Testis (tissue), 3 donors: ENCODE measurements around the gene DPP6. TPM values are rescaled to one million over a fixed set of nuclear protein-coding genes. Genes with fewer than 3 reads are reported as not detected.

Experiments used
- DNase-seq: peaks from one replicate; pipeline ENCODE4 v3.0.0-alpha.2; 2019
- H3K27ac ChIP-seq, 2 donors: fragments of 200-600 bp; sonication (generic); one replicate each; pipeline ENCODE4 v1.5.1; 2019
- H3K27me3 ChIP-seq: fragments of 200-600 bp; sonication (generic); one replicate; pipeline ENCODE4 v1.5.1; 2019
- H3K36me3 ChIP-seq: fragments of 200-600 bp; sonication (generic); one replicate; pipeline ENCODE4 v1.5.1; 2017; ENCODE audit warnings: low read depth; ENCODE audit errors: missing control alignments
- H3K4me1 ChIP-seq: fragments of 200-600 bp; sonication (generic); one replicate; pipeline ENCODE4 v1.5.1; 2019
- H3K4me3 ChIP-seq, 2 donors: fragments of 200-600 bp; sonication (generic); one replicate each; pipeline ENCODE4 v1.5.1; 2017 to 2019
- H3K9me3 ChIP-seq: fragments of 200-600 bp; sonication (generic); one replicate; pipeline ENCODE4 v1.5.1; 2017
- CTCF ChIP-seq, 3 experiments: fragments of 450-650 bp in 2 of 3; fragments of 200-600 bp in 1 of 3; sonication (generic) in 1 of 3; IDR thresholded peaks; one replicate each; pipeline ENCODE4 v1.5.1; 2016 to 2019; ENCODE audit warnings: antibody characterized with exemption in 3 of 3, mild to moderate bottlenecking in 2 of 3, moderate library complexity in 1 of 3
- POLR2A ChIP-seq: fragments of 450-650 bp; IDR thresholded peaks from one replicate; pipeline ENCODE4 v1.6.1; 2017; ENCODE audit warnings: antibody characterized with exemption, mild to moderate bottlenecking, moderate library complexity
- WGBS, 2 donors: methylation state at CpG; one replicate each; pipeline ENCODE4 v1.1.5; 2018; 5-methylcytosine and 5-hydroxymethylcytosine counted together
- intact Hi-C: fragments of 100-400 bp; cut with DNase I; formaldehyde crosslinking; loops from one replicate; pipeline ENCODE4 v1.15.1; 2023; ENCODE audit warnings: low total_unique reads
- polyA plus RNA-seq: library from polyadenylated mRNA; stranded (reverse); fragments of 350-450 nt; fragmentation: Illumina TruSeq; extraction: RNeasy Lipid Tissue Mini Kit (QIAGEN cat#74804); gene quantifications from one replicate; pipeline ENCODE4 v1.2.3, GENCODE V29; 2014; ENCODE audit warnings: low read depth, low replicate concordance; ENCODE audit not compliant: insufficient read depth
- total RNA-seq, 2 donors: library from RNA; depleted of rRNA; stranded (reverse); fragments of >200 nt; gene quantifications; one replicate each; pipeline ENCODE4 v1.2.3, GENCODE V29; 2016

The DPP6 gene
- total and polyA plus RNA-seq, 3 donors from 2014 or later: 26.0 to 78.3 (median 52.8) TPM

- Histone ChIP-seq H3K4me1 (no peaks in the 10 kb centered on the region), H3K27ac (no peak overlapping the region), H3K9me3 (no peaks in the 10 kb centered on the region), H3K4me3 (no peak overlapping the region), H3K27me3 (no peaks in the 10 kb centered on the region), H3K36me3 (no peaks in the 10 kb centered on the region)
- DNase-seq: no peak
- WGBS, 2 donors: 43 to 49% methylated on average over 5 of the region's 5 CpGs
- TF ChIP-seq POLR2A: no peak
- intact Hi-C loops: no loop called here
These were observed 256.7 kb downstream of the DPP6 start for GRCh38 chr7:154308928-154309327.

GRCh38 chr7:154310114-154310513 lies 257.9 kb downstream of the DPP6 start:
- Histone ChIP-seq H3K27me3 (no peaks in the 10 kb centered on the region), H3K27ac (no peak overlapping the region), H3K9me3 (no peaks in the 10 kb centered on the region), H3K4me1 (no peaks in the 10 kb centered on the region), H3K36me3 (no peaks in the 10 kb centered on the region), H3K4me3 (no peak overlapping the region)
- 63 to 75% methylated on average over 4 of the region's 4 CpGs for WGBS, 2 donors
- DNase-seq: no peak
- no peak for TF ChIP-seq POLR2A
- TF ChIP-seq CTCF (IDR thresholded peaks at IDR 0.05): no peak
- intact Hi-C loops: no loop called here

GRCh38 chr7:154324196-154324595 lies 272.0 kb downstream of the DPP6 start:
- Histone ChIP-seq H3K9me3 (no peaks in the 10 kb centered on the region), H3K4me3 (no peak overlapping the region), H3K27ac (no peak overlapping the region), H3K36me3 (no peaks in the 10 kb centered on the region), H3K4me1 (no peaks in the 10 kb centered on the region), H3K27me3 (no peaks in the 10 kb centered on the region)
- no peak for DNase-seq
- WGBS, 2 donors: 95 to 97% methylated on average over 9 of the region's 9 CpGs
- TF ChIP-seq POLR2A: no peak
- no peak for TF ChIP-seq CTCF (IDR thresholded peaks at IDR 0.05)
- intact Hi-C loops: no loop called here

- no peaks in the 10 kb centered on the region for H3K9me3 ChIP-seq
- H3K27me3 ChIP-seq: no peaks in the 10 kb centered on the region
- intact Hi-C loops: no loop called here
- no peak overlapping the region for H3K4me3 ChIP-seq
- H3K27ac ChIP-seq: no peak overlapping the region
- no peak for DNase-seq
- TF ChIP-seq CTCF (IDR thresholded peaks at IDR 0.05) (no peak), POLR2A (no peak)
- 73 to 86% methylated on average over 3 of the region's 3 CpGs for WGBS, 2 donors
- no peaks in the 10 kb centered on the region for H3K4me1 ChIP-seq
- H3K36me3 ChIP-seq: no peaks in the 10 kb centered on the region
These were observed 274.2 kb downstream of the DPP6 start for GRCh38 chr7:154326421-154326820.

GRCh38 chr7:154330318-154330717 lies 278.1 kb downstream of the DPP6 start:
- DNase-seq: no peak
- Histone ChIP-seq H3K27ac (no peak overlapping the region), H3K4me1 (no peaks in the 10 kb centered on the region), H3K4me3 (no peak overlapping the region), H3K27me3 (no peaks in the 10 kb centered on the region), H3K9me3 (no peaks in the 10 kb centered on the region), H3K36me3 (no peaks in the 10 kb centered on the region)
- 75 to 83% methylated on average over 8 to 12 of the region's 12 CpGs for WGBS, 2 donors
- intact Hi-C loops: no loop called here
- no peak for TF ChIP-seq CTCF (IDR thresholded peaks at IDR 0.05)
- TF ChIP-seq POLR2A: no peak
